GM23338 (cell line): Measurements from ENCODE around the gene KIRREL3. TPM values are rescaled to one million over a fixed set of nuclear protein-coding genes. Genes with fewer than 3 reads are reported as not detected.

Experiments used
- ATAC-seq: fragments of 200-7000 bp; cut with Tn5 transposase; 3 replicates; pipeline ENCODE4 v1.9.1; 2020
- DNase-seq: peaks from one replicate; pipeline ENCODE4 v3.0.0-alpha.2; 2015; ENCODE audit warnings: low spot score
- H2AFZ ChIP-seq: fragments of 200-600 bp; sonication (generic); 2 replicates; pipeline ENCODE4 v1.8.0; 2016; ENCODE audit warnings: antibody characterized with exemption, mild to moderate bottlenecking, moderate library complexity
- H3F3A ChIP-seq: fragments of 200-600 bp; sonication (generic); replicated peaks from 2 replicates; pipeline ENCODE4 v1.8.0; 2017; ENCODE audit warnings: antibody characterized with exemption, mixed run types, low read depth
- H3K27ac ChIP-seq: fragments of 200-600 bp; sonication (generic); 2 replicates; pipeline ENCODE4 v1.6.1; 2016; ENCODE audit warnings: low read depth
- H3K27me3 ChIP-seq: fragments of 200-600 bp; sonication (generic); 2 replicates; pipeline ENCODE4 v1.8.0; 2016; ENCODE audit warnings: mild to moderate bottlenecking, mixed run types, moderate library complexity; ENCODE audit not compliant: insufficient read depth
- H3K36me3 ChIP-seq: fragments of 200-600 bp; sonication (generic); 2 replicates; pipeline ENCODE4 v1.8.0; 2016; ENCODE audit warnings: mild to moderate bottlenecking; ENCODE audit not compliant: insufficient read depth
- H3K4me1 ChIP-seq: fragments of 200-600 bp; sonication (generic); 2 replicates; pipeline ENCODE4 v1.8.0; 2016; ENCODE audit warnings: mild to moderate bottlenecking, moderate library complexity; ENCODE audit not compliant: insufficient read depth
- H3K4me2 ChIP-seq: fragments of 200-600 bp; sonication (generic); 2 replicates; pipeline ENCODE4 v1.7.1; 2017; ENCODE audit warnings: mixed run types
- H3K4me3 ChIP-seq: fragments of 200-600 bp; sonication (generic); 2 replicates; pipeline ENCODE4 v1.6.1; 2016; ENCODE audit warnings: mixed run types
- H3K79me2 ChIP-seq: fragments of 200-600 bp; sonication (generic); replicated peaks from 2 replicates; pipeline ENCODE4 v1.8.0; 2017; ENCODE audit warnings: mild to moderate bottlenecking; ENCODE audit not compliant: insufficient read depth
- H3K9me2 ChIP-seq: fragments of 200-600 bp; sonication (generic); 2 replicates; pipeline ENCODE4 v1.8.0; 2017; ENCODE audit not compliant: insufficient read depth
- H4K20me1 ChIP-seq: fragments of 200-600 bp; sonication (generic); replicated peaks from 2 replicates; pipeline ENCODE4 v1.8.0; 2017; ENCODE audit warnings: mild to moderate bottlenecking; ENCODE audit not compliant: insufficient read depth
- H3K27ac Mint-ChIP-seq: 2 replicates; pipeline ENCODE4 v1.8.0; 2020; ENCODE audit warnings: inconsistent platforms, mild to moderate bottlenecking, moderate library complexity, mixed read lengths
- H3K27me3 Mint-ChIP-seq: 3 replicates; pipeline ENCODE4 v1.8.0; 2022; ENCODE audit warnings: low read depth, mild to moderate bottlenecking, moderate library complexity, mixed read lengths, inconsistent platforms; ENCODE audit not compliant: insufficient read depth, poor library complexity
- H3K36me3 Mint-ChIP-seq: 3 replicates; pipeline ENCODE4 v1.8.0; 2021; ENCODE audit warnings: low read depth, mild to moderate bottlenecking, inconsistent platforms, moderate library complexity, mixed read lengths
- H3K4me1 Mint-ChIP-seq: 3 replicates; pipeline ENCODE4 v1.8.0; 2020; ENCODE audit warnings: mild to moderate bottlenecking, inconsistent platforms, mixed read lengths
- H3K4me3 Mint-ChIP-seq: 3 replicates; pipeline ENCODE4 v1.8.0; 2021; ENCODE audit warnings: moderate library complexity, mild to moderate bottlenecking, inconsistent platforms, mixed read lengths
- H3K9me3 Mint-ChIP-seq: 3 replicates; pipeline ENCODE4 v1.8.0; 2020; ENCODE audit warnings: moderate library complexity, mild to moderate bottlenecking, inconsistent platforms, mixed read lengths
- EZH2 ChIP-seq: fragments of 200-600 bp; sonication (generic); IDR thresholded peaks from one replicate; pipeline ENCODE4 v1.8.0; 2017; ENCODE audit warnings: antibody characterized with exemption, mild to moderate bottlenecking, low read depth; ENCODE audit not compliant: unreplicated experiment
- POLR2AphosphoS5 ChIP-seq: IDR thresholded peaks from 2 replicates; pipeline ENCODE4 v1.6.1; 2016; ENCODE audit warnings: antibody characterized with exemption, low read depth
- REST ChIP-seq: IDR thresholded peaks from one replicate; pipeline ENCODE4 v1.6.1; 2018; ENCODE audit warnings: antibody characterized with exemption; ENCODE audit not compliant: unreplicated experiment
- STAT1 ChIP-seq: IDR thresholded peaks from one replicate; pipeline ENCODE4 v1.6.1; 2016; ENCODE audit warnings: antibody characterized with exemption; ENCODE audit not compliant: unreplicated experiment
- ZNF331 ChIP-seq: fragments of 250-450 bp; sonication (Bioruptor Pico); IDR thresholded peaks from 2 replicates; pipeline ENCODE4 v1.5.0; 2020; ENCODE audit warnings: low read depth, mild to moderate bottlenecking, moderate library complexity
- polyA plus RNA-seq: library from polyadenylated mRNA; unstranded; fragments of >200 nt; fragmentation: Nextera tagmentation; extraction: Ambion mirVana; gene quantifications from 2 replicates; pipeline ENCODE4 v1.2.1, GENCODE V29; 2016
- total RNA-seq: library from RNA; depleted of rRNA; stranded (reverse); fragments of >200 nt; shearing (Covaris generic); gene quantifications from 2 replicates; pipeline ENCODE4 v1.2.3, GENCODE V29; 2014
- TF ChIP-seq, protein P1 (sequence below), 2 experiments: fragments of 200-600 bp in 1 of 2; sonication (generic) in 1 of 2; conservative IDR thresholded peaks; 2 replicates each; pipeline versions ENCODE4 v1.5.1 to v1.6.1; 2016 to 2017; ENCODE audit warnings: antibody characterized with exemption in 2 of 2, low read depth in 2 of 2, mild to moderate bottlenecking in 2 of 2, moderate library complexity in 1 of 2
- TF ChIP-seq, protein P2 (sequence below): IDR thresholded peaks from 2 replicates; pipeline ENCODE4 v1.6.1; 2016; ENCODE audit warnings: antibody characterized with exemption

KIRREL3 gene
- total and polyA plus RNA-seq, 2 experiments from 2014 or later: 0.13 to 1.5 TPM

- Histone ChIP-seq H3K27me3 (no peaks in the 10 kb centered on the region), H3K79me2 (no peaks in the 10 kb centered on the region), H3K4me1 (no peaks in the 10 kb centered on the region), H3K4me3 (no peak overlapping the region), H3K27ac (no peak overlapping the region), H3K4me2 (no peak overlapping the region), H3K36me3 (no peaks in the 10 kb centered on the region), H3K9me2 (0 out of 2 replicates have a peak, but pooled peaks cover 4% of the 10 kb centered on the region), H3F3A (peaks cover 19% of the 10 kb centered on the region), H4K20me1 (no peaks in the 10 kb centered on the region), H2AFZ (0 out of 2 replicates have a peak overlapping the region, but pooled peaks have one; percentile 78)
- peaks cover 13% of the 10 kb centered on the region for H3K36me3 Mint-ChIP-seq
- ATAC-seq (peak; percentile 79), DNase-seq (peak; percentile 22)
- peaks cover 25% of the 10 kb centered on the region for H3K9me3 Mint-ChIP-seq
- H3K4me1 Mint-ChIP-seq: peaks cover 9% of the 10 kb centered on the region
- H3K4me3 Mint-ChIP-seq: no peak overlapping the region
- H3K27me3 Mint-ChIP-seq: peaks cover 22% of the 10 kb centered on the region
- no peak overlapping the region; the same call in 1 of the 2 replicates for H3K27ac Mint-ChIP-seq
- TF ChIP-seq, protein P1, sequence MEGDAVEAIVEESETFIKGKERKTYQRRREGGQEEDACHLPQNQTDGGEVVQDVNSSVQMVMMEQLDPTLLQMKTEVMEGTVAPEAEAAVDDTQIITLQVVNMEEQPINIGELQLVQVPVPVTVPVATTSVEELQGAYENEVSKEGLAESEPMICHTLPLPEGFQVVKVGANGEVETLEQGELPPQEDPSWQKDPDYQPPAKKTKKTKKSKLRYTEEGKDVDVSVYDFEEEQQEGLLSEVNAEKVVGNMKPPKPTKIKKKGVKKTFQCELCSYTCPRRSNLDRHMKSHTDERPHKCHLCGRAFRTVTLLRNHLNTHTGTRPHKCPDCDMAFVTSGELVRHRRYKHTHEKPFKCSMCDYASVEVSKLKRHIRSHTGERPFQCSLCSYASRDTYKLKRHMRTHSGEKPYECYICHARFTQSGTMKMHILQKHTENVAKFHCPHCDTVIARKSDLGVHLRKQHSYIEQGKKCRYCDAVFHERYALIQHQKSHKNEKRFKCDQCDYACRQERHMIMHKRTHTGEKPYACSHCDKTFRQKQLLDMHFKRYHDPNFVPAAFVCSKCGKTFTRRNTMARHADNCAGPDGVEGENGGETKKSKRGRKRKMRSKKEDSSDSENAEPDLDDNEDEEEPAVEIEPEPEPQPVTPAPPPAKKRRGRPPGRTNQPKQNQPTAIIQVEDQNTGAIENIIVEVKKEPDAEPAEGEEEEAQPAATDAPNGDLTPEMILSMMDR (conservative IDR thresholded peaks at IDR 0.05; ENCODE audit: low read depth in 2 of 2): no peak
- TF ChIP-seq, protein P2, sequence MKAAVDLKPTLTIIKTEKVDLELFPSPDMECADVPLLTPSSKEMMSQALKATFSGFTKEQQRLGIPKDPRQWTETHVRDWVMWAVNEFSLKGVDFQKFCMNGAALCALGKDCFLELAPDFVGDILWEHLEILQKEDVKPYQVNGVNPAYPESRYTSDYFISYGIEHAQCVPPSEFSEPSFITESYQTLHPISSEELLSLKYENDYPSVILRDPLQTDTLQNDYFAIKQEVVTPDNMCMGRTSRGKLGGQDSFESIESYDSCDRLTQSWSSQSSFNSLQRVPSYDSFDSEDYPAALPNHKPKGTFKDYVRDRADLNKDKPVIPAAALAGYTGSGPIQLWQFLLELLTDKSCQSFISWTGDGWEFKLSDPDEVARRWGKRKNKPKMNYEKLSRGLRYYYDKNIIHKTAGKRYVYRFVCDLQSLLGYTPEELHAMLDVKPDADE: no peak
- TF ChIP-seq EZH2 (no peak), STAT1 (no peak), ZNF331 (no peak), REST (no peak), POLR2AphosphoS5 (no peak)
Measured at GRCh38 chr11:126452241-126453101, 548.1 kb downstream of the KIRREL3 start.
